ENCODE data around the gene MNX1.

MNX1 gene

GRCh38 chr7:156966387-156966786 is 44.1 kb downstream of the MNX1 start:
- DNase-seq: no peak

GRCh38 chr7:156964971-156965370 is 45.5 kb downstream of the MNX1 start:
- DNase-seq: no peak

- no peak for DNase-seq
Observed at GRCh38 chr7:156963472-156963871, 47.0 kb downstream of the MNX1 start.

GRCh38 chr7:156962897-156963296 is 47.6 kb downstream of the MNX1 start:
- no peak for DNase-seq

GRCh38 chr7:156962145-156962544 is 48.3 kb downstream of the MNX1 start:
- no peak for DNase-seq

GRCh38 chr7:156956727-156957126 is 53.7 kb downstream of the MNX1 start:
- no peak for DNase-seq

GRCh38 chr7:156954941-156955340 is 55.5 kb downstream of the MNX1 start:
- DNase-seq: no peak
